WERI-Rb-1 (cell line): ENCODE measurements around the gene ZNF764.

Experiments
- DNase-seq: peaks from one replicate; pipeline ENCODE4 v3.0.0-alpha.2; 2020
- H3K27ac ChIP-seq: fragments of 250-450 bp; sonication (Bioruptor Pico); 2 replicates; pipeline ENCODE4 v1.5.1; 2020; ENCODE audit warnings: mild to moderate bottlenecking, moderate library complexity
- H3K27me3 ChIP-seq: fragments of 250-450 bp; sonication (Bioruptor Pico); 2 replicates; pipeline ENCODE4 v1.5.1; 2021; ENCODE audit warnings: mild to moderate bottlenecking, low read depth, moderate library complexity; ENCODE audit not compliant: insufficient read depth, severe bottlenecking
- H3K36me3 ChIP-seq: fragments of 250-450 bp; sonication (Bioruptor Pico); 2 replicates; pipeline ENCODE4 v1.5.1; 2020; ENCODE audit warnings: mild to moderate bottlenecking, moderate library complexity
- H3K4me3 ChIP-seq: 2 replicates; pipeline ENCODE4 v1.5.1; 2011; ENCODE audit warnings: low read depth, mild to moderate bottlenecking, control low read depth, low read length
- H3K9me3 ChIP-seq: fragments of 250-450 bp; sonication (Bioruptor Pico); 2 replicates; pipeline ENCODE4 v1.5.1; 2021; ENCODE audit warnings: mild to moderate bottlenecking, moderate library complexity; ENCODE audit not compliant: severe bottlenecking
- TF ChIP-seq, protein P1 (sequence below): IDR thresholded peaks from 2 replicates; pipeline ENCODE4 v1.5.1; 2011; ENCODE audit warnings: low read depth, mild to moderate bottlenecking, control low read depth, inconsistent platforms, low read length

Gene ZNF764

DNA sequence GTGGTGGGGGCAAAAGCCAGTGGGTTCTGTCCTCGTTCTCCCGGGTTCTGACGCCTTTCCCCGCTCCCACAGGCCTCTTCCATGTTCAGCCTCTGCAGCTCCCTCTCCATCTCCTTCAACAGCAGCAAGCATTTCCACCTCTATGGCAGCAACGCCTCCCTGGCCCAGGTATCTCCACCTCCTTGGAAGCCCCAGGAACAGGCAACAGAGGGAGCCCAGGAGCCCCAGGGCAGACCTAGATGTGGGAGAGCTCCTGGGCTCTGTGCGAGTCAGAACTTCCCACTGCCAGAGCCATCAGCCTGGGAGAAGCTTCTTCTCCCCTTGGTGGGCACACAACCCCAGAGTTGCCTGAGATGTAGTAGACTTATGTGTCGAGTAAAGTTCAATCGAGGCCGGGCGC lies 39.6 kb downstream of the ZNF764 start:
- Histone ChIP-seq H3K4me3 (no peak overlapping the region), H3K36me3 (no peaks in the 10 kb centered on the region), H3K9me3 (no peaks in the 10 kb centered on the region), H3K27ac (no peak overlapping the region), H3K27me3 (no peaks in the 10 kb centered on the region)
- TF ChIP-seq, protein P1, sequence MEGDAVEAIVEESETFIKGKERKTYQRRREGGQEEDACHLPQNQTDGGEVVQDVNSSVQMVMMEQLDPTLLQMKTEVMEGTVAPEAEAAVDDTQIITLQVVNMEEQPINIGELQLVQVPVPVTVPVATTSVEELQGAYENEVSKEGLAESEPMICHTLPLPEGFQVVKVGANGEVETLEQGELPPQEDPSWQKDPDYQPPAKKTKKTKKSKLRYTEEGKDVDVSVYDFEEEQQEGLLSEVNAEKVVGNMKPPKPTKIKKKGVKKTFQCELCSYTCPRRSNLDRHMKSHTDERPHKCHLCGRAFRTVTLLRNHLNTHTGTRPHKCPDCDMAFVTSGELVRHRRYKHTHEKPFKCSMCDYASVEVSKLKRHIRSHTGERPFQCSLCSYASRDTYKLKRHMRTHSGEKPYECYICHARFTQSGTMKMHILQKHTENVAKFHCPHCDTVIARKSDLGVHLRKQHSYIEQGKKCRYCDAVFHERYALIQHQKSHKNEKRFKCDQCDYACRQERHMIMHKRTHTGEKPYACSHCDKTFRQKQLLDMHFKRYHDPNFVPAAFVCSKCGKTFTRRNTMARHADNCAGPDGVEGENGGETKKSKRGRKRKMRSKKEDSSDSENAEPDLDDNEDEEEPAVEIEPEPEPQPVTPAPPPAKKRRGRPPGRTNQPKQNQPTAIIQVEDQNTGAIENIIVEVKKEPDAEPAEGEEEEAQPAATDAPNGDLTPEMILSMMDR: no peak
- DNase-seq: no peak

DNA sequence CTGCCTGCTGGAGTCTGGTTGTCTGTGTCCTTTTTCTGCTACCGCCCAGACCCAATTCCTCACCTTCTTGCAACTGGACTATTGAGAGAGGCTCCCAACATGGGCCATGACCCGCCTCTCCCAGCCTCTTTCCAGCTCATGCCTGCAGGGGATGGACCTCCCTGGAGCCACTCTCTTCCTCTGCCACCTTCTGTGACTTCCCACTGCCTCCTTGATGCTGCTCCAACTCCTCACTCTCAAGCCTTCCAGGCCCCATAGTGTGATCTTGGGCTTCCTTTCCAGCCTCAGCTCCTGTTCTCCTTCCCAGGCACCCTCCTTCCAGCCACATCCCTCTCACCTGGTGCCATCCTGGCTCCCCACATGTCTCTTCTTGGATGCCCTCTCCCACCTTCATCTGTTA lies 42.9 kb downstream of the ZNF764 start:
- TF ChIP-seq, protein P1: no peak
- H3K4me3 ChIP-seq: no peak overlapping the region
- no peaks in the 10 kb centered on the region for H3K9me3 ChIP-seq
- no peaks in the 10 kb centered on the region for H3K36me3 ChIP-seq
- DNase-seq: no peak
- no peak overlapping the region for H3K27ac ChIP-seq
- no peaks in the 10 kb centered on the region for H3K27me3 ChIP-seq

DNA sequence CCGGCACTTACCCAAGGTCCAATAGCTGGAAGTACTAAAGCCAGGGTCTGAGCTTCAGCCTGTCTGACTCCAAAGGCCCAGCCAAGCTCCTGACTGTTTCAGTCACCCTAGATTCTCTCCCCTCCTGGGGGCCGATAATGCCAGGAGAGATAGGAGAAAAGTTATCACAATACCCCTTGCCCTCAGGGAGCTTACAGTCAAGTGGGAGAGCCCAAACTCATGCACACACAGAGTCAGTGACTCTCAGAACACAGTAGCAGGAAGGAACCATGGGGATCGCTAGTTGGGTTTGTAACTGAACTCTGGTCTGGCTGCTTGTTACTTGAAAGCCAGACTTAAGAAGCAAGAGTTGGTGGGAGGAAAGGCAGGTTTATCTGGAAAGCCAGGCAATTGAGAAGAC lies 46.7 kb downstream of the ZNF764 start:
- H3K27me3 ChIP-seq: no peaks in the 10 kb centered on the region
- H3K36me3 ChIP-seq: no peaks in the 10 kb centered on the region
- H3K27ac ChIP-seq: no peak overlapping the region
- TF ChIP-seq, protein P1: no peak
- H3K4me3 ChIP-seq: no peak overlapping the region
- DNase-seq: no peak
- no peaks in the 10 kb centered on the region for H3K9me3 ChIP-seq

DNA sequence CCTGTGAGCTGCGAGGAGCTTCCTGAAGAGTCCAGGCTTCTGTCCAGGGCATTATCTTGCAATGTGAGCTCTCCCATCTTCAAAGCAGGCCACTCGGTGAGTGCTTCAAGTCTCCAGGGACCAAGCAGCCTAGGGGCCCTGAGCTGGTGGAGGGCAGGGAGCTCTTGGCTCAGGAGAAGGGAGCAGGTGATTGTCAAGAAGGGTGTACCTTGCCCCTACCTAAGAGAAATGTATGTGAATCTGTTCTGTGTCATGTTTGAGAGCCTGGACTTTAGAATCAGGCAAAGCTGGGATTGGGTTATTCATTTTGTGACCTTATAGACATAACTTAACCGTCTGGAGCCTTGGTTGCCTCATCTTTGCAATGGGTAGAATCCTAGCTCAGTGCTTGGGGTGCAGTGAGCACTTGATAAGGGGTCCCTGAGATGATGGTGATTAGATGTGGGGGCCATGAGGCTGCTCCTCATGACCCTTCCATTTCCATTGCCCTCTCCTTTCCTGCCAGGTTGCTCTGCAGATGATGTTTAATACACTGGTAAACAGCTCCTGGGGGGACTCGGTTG lies 47.7 kb downstream of the ZNF764 start:
- Histone ChIP-seq H3K9me3 (no peaks in the 10 kb centered on the region), H3K4me3 (no peak overlapping the region), H3K27me3 (no peaks in the 10 kb centered on the region), H3K36me3 (no peaks in the 10 kb centered on the region), H3K27ac (no peak overlapping the region)
- DNase-seq: no peak
- TF ChIP-seq, protein P1: no peak

DNA sequence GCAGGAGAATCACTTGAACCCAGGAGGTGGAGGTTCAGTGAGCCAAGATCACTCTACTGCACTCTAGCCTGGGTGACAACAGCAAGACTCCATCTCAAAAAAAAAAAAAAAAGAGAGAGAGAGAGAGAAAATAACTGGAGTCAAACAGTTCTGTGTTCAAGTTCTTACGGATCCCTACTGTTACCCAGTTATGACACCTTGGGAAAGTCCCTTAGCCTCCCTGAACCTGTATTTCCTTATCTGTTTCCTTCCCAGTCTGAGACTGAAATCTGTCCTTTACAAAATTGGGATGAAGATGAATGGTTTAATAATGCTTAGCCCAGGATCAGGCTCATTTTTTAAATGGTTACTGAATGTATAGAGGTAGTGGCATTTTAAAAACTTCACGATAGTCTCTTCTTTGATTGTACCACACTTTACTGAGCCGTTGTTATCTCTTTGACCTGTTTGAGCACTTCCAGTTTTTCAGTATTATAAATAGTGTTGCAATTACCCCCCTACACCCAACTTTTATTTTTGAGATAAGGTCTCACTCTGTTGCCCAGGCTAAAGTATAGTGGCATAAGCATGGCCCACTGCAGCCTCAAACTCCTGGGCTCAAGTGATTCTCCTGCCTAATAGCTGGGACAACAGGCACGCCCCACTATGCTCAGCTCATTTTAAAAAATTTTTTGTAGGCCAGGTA lies 49.0 kb downstream of the ZNF764 start:
- H3K4me3 ChIP-seq: no peak overlapping the region
- no peak for DNase-seq
- no peaks in the 10 kb centered on the region for H3K27me3 ChIP-seq
- TF ChIP-seq, protein P1: no peak
- no peak overlapping the region for H3K27ac ChIP-seq
- no peaks in the 10 kb centered on the region for H3K9me3 ChIP-seq
- no peaks in the 10 kb centered on the region for H3K36me3 ChIP-seq
